Stimulated activated CD4-positive, alpha-beta T cell treated with anti-CD3 and anti-CD28 coated beads, Interleukin-1b, Interleukin-23, amount 100 ng/mL, for 1 hour (primary cell): ENCODE measurements around the gene ACTR5.

ENCODE experiments used
- DNase-seq, 2 donors: peaks; one replicate each; pipeline ENCODE4 v3.0.0-alpha.2; 2020; ENCODE audit warnings: low read depth in 2 of 2

Gene ACTR5

DNA sequence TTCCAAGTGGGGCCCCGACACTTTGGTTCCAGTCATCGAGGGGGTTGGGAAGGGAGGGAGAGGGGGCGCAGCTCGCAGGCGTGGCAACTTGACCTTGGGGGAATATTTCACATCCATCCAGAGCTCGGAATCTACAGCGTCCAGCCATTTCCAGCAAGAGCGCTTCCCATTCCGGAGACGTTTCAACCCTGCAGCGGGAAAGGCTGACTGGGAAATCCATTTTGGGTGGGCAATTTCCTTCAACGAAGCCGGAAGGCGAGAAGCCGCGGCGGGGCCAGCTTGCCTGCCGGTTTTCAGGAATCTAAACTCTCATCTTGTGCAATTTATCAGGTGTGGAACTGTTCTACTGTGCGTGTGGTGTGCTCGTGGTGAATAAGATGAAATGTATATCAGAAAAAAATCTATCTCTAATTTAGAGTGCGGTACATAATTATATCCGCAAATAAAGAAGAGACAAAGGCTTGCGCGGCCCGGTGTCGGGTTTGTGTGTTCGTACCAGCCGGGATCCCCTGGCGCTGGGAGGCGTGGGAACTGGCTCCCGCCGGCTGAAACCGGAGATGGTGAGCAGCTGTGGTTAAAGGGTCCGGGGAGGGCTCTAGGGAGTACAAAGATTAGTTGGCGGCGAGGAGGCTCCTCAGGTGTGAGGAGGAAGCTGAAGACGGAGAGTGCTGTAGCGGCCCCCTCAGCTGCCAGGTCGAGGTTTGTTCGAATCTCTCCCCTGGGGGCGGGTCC, 19.2 kb upstream of the ACTR5 start:
- no peak for DNase-seq

DNA sequence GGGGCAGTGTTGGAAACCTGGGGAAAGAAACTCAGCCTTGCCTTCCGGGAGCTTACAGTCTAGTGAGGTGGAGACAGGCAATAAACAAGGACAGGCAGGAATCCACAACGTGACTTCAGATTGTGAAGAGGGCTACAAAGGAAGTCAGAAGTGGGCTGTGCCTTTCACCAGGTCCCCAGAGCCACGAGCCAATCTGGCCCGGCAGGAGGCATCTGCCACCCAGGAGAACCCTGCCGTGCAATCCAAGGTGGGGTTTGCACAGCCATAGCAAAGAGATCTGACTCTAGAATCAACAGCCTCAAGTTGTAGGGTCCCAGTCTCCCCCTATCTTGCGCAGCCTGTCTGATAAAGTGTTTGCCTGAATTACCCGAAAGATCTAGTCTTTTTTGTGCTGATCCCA, 18.5 kb upstream of the ACTR5 start:
- no peak for DNase-seq

DNA sequence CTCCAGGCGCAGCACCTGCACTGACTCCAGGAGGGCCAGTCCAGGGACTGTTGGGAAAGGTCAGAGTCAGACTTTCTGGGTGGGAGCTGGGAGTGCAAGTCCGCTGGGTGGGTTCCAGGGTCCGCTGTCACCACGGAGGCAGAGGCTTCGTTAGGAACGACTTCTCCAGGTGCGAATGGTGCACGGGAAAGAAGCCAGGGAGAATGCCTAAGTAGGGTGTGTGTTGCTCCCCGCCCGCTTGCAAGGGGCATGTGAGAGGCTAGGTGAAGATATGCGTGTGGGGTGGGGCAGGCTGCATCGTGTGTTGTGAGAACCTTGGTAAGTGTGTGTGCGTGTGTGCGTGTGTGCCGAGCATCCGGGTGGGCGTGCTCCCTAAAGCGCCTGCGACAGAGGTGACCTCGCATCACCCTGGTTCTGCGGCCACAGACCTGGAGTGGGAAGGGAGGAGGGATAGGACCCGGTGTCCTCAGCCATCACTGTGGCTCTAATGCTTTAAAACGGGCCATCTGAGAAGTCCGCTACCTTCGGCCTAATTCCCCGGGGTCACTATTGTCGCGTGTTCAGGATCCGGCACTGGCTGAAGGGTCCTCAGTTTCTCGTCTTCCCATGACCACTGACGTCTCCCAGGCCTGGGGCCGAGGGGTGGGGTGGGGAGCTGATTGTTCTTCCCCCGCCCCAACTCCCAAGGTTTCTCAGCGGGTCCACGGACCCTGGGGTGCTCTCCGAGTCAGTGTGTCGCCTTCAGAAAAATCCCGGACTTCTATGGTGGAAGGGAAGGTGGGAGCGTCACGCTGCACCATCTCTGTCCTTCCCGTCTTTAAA, 17.9 kb upstream of the ACTR5 start:
- no peak for DNase-seq

DNA sequence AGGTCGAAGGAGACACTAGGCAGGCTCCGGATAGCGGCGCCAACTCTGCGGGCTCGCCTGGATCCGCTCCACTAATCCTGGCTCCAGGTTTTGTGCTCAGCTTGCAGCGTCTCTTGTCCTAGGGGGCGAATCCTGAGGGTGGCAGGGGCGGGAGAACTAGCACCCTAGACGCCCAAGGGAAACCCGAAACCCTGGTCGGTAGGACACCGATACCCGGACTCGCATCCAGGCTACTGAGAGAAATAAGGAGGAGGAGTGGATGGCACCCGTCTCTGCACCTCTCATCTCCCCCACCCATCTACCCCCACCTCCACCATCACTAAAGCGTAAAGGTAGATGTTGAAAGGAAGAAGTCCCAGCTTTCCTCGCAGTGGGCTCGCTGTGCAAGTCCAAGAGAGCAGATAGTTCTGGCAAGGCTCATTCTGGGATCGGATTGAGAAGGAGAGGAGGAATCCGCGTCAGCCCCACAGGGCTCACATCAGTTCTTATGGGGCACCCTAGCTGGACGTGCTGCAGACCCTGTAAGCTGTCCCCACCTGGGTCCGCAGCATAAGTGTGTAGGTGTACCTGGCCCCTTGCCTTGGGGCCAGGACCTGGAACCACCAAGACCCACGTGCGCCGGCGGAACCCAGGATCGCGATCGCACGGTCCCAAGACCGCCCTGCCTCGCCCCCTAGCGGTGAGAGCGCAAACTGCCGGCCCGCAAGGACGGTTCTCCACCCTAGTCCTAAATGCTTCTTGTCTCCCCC, 17.1 kb upstream of the ACTR5 start:
- peak; percentile 41 to 76 for DNase-seq

DNA sequence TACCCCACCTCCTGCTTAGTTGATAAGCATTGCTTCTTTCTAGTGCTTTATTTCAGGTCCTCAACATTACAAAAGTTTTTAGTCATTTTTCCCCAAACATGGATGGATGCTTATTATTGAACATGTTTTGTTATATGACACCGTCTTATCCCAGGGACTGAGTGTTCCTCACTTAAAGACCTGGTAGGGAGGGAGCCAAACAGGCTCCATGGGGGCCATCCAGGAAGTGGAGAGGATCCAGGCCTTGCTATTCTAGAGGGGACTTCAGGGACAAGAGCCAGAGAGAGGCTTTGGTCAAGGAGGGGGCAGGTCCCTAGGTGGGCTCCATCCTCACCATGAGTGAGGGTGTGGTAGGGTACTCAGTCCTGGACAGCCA, 16.5 kb upstream of the ACTR5 start:
- no peak for DNase-seq

DNA sequence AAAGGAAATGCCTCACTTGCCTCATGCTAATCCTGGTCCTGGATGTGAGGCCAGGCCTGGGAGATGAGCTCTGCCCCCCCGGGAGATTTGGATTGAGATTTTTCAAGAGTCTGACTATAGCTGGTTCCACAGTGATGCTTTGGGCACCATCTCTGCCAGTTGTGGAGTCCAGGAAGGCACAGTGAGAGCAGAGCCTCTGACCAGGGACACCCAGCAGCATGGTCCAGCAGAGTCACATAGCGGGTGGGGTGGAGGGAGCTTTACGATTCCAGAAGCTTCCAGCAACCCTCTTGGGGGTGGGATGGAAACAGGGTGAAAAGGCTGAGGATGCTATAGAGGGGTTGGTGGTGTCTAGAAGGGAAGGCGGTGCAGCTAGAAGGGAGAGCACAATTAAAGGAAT, 15.3 kb upstream of the ACTR5 start:
- no peak for DNase-seq

DNA sequence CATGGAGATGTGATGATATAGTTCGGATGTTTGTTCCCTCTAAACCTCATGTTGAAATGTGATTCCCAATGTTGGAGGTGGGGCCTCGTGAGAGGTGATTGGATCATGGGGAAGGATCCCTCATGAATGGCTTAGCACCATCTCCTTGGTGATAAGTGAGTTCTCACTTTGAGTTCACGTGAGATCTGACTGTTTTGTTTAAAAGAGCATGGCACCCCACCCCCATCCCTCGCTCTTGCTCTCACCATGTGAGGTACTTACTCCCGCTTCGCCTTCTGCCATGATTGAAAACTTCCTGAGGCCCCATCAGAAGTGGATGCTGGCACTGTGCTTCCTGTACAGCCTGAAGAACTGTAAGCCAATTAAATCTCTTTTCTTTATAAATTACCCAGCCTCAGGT, 13.1 kb upstream of the ACTR5 start:
- no peak for DNase-seq

DNA sequence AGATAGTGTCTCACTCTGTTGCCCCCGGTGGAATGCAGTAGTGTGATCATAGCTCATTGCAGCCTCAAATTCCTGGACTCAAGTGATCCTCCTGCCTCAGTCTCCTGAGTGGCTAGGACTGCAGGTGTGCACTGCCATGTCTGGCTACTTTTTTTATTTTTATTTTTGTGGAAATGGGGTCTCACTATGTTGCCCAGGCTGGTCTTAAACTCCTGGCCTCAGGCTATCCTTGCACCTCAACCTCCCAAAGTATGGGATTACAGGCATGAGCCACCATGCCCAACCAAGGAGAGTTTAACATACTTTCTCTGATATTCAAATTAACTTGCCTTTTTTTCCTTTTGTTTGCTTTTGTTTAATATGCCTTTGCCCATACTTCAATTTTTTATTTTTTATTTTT, 10.4 kb upstream of the ACTR5 start:
- no peak for DNase-seq

DNA sequence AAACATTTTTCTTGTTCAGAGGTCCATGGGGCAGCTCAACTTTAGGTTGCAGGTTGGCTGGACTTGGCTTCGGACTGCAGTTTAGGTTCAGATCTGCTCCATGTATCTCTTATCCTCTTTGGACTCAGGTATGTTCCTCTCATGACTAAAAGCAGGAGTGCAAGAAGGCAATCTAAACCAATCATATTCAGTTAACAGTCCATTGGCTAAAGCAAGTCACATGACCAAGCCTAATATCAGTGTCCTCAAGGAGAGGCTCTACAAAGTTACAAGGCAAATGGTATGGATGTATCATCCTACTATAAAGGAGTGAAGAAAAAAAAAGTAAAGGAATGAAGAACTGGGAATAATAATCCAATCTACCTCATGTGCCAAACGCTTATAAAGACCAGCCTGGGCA, 2.5 kb upstream of the ACTR5 start:
- DNase-seq, result no peak

DNA sequence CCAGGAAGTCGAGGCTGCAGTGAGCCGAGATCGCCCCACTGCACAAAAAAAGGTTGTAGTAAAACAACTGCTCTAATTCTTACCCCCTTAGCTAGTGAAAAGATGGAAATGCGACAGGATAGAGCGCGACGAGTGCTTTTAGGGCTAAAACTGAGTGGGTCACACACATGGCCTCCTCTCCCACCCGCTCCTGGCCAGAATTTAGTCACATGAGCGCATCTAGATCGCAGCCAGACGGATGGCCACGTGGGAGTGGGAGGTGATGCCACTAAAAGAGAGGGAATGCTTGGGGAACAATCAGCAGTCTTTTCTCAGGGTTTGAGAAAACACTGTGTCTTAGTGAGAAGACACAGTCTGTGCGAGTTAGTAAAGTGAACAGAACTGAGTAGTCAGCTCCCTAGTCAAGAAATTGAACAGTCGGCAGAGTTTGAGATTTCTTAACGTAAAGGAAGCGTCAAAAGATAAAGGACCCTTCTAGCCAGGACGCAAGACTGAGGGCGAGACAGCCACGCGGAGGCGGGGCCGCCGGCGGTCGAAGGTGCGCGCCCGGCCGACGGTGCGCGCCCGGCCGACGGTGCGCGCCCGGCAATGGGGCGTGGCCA, 664 bp upstream of the ACTR5 start:
- no peak for DNase-seq

DNA sequence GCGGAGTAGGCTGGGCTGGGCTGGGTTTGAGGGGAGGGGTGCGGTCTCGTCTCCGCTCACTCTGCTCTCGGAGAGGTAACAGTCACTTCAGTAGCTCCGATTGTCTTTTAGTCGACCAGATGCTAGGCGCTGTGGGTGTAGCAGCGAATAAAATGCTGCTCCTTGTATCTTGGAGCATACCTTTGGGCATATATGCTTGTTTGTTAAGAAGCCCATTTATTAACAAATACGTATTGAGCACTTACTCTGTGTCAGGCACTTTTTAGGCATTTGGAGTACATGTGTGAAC, 545 bp downstream of the ACTR5 start:
- no peak for DNase-seq

DNA sequence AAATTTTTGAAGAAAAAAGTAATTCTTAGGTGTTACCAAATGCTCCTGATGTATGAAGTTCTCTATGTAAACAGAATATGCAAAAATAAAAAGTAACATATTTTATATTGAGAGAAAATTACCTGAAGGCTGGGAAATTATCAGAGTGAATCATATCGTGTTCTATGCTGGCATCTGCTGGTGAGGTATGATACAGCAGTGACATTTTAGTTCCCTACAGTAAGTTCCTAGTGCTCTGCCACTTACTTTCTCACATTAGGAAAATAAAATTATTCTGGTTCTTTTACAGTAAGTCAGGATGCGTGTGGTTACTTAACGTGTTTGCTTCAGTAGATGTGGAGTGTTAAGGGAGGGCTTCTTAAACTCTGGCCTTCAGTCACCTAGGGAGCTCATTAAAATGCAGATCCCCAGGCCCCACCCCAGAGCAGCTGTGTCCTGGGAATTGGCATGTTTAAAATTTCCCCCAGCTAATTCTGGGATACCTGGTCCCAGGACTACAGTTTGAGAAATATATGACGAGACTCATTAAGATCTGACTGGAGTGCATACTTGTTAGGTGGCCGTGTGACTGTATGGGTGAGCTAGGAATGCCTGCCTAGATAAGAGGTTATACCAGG, 3.2 kb downstream of the ACTR5 start:
- no peak for DNase-seq

DNA sequence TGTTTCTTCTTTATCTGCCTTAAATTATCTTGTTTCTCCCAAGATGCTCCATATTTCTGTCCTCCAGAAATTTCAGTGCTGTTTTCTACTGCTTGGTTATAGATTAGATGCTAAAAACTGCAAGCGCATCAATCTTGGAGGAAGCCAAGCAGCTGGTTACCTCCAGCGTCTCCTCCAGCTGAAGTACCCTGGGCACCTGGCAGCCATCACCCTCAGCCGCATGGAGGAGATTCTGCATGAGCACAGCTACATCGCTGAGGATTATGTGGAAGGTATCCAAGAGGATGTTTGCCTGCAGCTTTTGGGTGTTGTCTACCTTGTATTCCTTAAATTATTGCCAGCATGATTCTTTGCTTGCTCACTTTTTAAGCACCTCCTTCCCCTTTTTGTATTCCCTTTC, 3.8 kb downstream of the ACTR5 start:
- DNase-seq, result no peak

DNA sequence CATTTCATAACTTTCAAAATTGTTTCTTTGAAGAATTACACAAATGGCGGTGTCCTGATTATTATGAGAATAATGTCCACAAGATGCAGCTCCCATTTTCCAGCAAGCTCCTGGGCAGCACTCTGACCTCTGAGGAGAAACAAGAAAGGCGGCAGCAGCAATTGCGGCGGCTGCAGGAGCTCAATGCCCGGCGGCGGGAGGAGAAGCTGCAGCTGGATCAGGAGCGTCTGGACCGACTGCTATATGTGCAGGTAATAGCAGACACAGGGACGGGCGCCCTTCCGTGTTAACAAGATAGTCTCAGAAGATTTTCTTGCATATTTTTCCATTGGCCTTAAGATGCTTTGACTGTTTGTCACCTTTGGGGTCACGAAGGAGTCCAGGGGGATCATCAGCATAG, 6.7 kb downstream of the ACTR5 start:
- DNase-seq, result no peak

DNA sequence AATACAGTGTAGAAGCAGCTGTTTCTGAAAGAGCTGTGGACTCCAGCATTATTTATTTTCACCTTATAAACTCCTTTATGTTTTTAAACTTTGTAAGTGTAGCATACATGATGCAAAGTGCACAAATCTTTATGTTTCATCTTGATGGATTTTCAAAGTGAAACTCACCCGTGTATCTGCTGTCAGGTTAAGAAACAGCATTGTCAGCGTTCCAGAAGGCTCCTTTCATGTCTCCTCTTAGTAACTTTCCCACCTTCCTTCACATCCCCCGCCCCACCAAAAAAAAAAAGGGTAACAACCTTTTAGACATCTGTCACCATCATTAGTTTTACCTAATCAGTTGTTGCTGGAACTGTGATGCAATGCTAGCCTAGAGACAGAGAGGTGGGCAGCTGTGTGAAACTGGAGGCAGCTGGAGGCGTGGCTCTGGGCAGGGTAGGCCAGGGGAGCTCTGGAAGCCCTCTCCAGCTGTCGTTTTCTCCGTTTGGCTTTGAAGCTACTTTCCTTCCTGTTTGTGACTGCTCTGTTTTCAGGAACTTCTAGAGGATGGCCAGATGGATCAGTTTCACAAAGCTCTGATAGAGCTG, 7.2 kb downstream of the ACTR5 start:
- no peak for DNase-seq

DNA sequence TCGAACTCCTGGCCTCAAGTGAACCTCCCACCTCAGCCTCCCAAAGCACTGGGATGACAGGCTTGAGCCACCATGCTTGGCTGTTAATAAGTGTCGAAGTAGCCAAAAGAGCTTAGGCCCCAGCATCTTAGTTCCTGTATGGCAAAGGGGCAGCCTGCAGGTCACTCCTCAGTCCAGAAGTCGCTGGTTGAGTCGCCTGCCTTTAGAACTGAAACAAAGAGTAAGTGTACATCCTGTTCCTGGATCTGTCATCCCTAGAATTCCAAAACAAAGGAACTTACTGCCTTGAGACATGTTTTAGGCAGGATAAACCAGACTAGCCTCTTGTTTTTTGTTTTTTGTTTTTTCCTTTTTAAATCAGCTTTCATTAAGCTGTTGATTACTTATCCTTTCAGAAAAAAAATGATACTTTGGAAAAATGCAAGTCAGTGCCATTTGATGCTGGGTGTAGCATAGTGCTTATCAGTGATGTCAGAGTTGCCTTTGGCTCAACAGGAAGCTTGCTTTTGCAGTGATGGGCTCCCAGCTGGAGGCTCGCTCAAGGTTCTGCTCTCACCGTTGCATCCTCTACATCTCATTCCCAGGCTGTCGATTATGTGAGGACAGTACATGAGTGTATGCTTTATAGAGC, 9.0 kb downstream of the ACTR5 start:
- DNase-seq, result no peak

DNA sequence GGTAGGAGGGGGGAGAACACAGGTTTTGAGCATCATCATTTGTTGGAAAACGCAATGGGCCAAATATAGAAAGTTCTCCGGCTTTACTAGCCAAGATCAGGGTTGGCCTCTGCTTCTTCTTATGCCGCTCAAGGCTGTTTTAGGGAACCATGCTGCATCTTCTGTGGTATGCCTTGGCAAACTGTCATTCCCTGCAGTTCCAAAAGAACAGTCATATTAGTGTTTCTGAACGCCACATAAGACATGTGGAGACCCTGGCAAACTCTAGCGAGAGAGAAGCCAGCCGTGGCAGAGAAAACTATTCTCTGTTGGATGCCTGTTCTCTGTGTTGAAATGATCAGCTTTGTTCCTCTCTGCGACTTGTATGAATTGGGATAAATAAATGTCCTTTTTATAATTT, 10.8 kb downstream of the ACTR5 start:
- no peak for DNase-seq

DNA sequence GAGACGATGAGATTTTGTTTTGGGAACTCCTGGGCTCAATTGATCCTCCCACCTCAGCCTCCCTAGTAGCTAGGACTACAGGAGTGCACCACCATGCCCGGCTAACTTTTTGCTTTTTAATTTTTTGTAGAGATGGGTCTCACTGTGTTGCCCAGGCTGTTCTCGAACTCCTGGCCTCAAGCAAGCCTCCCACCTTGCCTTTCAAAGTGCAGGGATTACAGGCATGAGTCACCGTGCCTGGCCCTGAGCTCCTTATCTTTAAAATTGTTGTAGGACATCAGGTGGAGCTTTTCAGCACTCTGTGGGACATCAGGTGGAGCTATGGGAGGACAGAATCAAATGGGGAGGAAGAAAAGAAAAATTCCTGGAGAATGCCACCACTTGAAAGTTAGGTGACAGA, 12.7 kb downstream of the ACTR5 start:
- no peak for DNase-seq

DNA sequence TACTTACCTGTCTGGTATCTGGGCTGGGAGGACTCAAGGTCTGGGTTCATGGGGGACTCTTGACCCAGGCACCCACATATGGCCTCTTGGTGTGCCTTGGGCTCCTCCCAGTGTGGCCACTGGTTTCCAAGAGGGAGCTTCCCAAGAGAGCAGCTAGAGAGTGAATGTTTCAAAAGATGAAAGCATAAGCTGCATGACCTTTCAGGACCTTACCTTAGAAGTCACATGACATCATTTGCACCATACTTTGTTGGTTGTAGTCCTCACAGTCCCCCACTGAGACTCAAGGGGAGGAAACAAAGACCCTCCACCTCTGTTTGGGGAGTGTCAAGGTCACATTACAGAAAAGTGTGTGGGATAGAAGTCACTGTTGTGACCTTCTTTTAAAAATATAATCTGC, 13.9 kb downstream of the ACTR5 start:
- DNase-seq, result no peak

DNA sequence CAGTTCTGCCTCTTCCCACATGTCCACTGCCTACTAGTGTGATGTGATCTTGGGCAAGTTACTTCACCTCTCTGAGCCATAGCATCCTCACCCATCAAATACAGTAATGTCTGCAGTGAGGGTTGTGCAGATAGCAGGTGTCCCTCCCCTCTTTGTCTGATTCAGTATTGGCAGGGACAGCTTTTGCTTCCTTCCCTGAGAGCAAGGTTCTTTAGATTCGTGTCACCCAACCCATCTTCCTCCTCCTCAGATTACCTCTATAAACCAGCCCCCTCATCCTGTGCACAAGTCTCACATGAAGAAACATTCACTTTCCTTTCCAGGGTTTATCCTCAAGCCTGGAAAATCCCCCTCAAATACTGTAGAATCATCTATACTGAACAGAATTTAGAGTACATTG, 15.4 kb downstream of the ACTR5 start:
- DNase-seq, result no peak

DNA sequence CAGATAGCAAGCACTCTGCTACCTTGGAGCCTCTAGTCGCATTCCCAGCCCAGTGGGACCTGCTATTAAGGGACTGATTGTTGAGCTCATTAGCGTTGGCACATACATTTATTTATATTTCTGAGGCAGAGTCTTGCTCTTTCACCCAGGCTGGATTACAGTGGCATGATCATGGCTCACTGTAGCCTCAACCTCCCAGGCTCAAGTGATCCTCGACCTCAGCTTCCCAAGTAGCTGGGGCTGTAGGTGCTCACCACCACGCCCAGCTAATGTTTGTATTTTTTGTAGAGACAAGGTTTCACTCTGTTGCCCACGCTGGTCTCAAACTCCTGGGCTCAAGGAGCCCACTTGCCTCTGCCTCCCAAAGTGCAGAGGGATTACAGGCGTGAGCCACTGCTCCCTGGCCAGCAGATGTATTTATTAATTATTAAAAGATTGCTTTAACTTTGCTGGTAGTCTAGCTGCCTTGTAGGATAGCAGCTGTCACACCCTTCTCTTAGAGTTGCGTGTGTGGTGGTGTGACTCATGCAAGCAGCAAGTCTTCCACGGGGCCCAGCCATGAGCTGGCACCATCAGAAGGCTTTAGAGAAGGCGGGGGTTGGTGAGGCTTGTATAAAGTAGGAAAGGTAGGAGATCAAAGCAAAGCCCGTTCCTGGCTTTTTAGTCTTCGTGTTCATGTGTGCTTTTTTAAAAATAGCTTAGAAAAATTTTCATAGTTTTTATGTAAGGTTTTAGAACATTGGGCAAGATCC, 16.5 kb downstream of the ACTR5 start:
- DNase-seq, result peak in 1 of 2 donors; percentile 21
